ENCODE data around the gene NPEPPS.

The NPEPPS gene

DNA sequence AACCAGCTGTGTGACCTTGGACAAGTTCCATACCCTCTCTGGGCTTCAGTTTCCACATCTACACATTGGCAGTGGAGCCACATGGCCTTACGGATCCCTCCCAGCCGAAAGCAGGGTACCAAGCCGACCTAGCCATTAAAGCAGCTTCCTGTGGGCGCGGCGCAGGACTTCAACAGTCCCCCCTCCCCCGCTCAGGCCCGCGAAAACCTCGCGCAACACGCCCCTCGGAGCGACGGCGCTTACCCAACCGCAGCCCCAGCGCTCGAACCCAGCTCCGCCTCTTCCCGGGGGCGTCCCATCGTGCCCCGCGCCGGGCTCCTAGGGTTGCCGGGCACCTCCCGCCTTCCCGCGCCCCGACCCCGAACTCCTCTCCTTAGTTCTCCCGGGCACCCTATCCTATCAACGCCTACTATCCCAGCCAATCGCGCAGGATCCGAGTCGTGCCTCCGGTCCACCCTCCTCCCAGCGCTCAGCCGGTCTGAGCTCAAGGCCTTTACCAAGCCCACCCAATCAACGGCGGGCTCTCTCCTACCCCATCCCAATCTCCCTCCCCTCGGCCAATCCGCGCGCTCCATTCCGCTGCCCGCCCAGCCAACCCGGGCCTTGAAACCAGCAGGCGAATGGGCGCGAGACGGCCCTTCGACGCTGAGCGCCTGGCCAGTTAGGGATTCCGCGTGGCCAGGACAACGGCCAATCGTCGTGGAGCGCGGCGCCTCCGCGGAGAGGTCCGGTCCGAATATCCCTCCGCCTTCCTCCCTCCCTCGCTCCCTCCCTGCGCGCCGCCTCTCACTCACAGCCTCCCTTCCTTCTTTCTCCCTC lies 118.5 kb downstream of the NPEPPS start, which contains the start of gene KPNB1:
KPNB1 (plus strand) TSS at position 767 of the 819 bp plus-strand sequence. CDS start 326 bp downstream, outside the sequence.
- in situ Hi-C loops (cut with HindIII; ENCODE audit: low pct_unique_long_range_greater_than_20kb, low sequenced_read_pairs) = no loop called here
- DNase-seq (ENCODE audit: low read depth in 1 of 2, low spot score in 1 of 2) = peak; percentile 90 to 100
- 0 out of 2 replicates have a peak, but pooled peaks have one; percentile 20 for TF ChIP-seq JUND (IDR thresholded peaks at IDR 0.05; ENCODE audit: low read depth)

DNA sequence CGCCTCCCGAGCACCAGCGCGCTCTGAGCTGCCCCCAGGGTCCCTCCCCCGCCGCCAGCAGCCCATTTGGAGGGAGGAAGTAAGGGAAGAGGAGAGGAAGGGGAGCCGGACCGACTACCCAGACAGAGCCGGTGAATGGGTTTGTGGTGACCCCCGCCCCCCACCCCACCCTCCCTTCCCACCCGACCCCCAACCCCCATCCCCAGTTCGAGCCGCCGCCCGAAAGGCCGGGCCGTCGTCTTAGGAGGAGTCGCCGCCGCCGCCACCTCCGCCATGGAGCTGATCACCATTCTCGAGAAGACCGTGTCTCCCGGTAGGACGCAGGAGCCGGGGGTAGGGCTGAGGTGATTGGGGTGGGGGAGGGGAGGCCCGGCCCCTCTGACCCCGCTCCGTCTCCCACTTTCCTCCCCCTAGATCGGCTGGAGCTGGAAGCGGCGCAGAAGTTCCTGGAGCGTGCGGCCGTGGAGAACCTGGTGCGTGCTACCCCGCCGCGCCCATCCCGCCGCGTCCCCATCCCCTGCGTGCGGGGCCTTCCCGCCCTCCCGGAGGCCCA lies 119.1 kb downstream of the NPEPPS start:
- no peak for TF ChIP-seq JUND (IDR thresholded peaks at IDR 0.05; ENCODE audit: low read depth)
- DNase-seq (ENCODE audit: low read depth in 1 of 2, low spot score in 1 of 2) = no peak
- in situ Hi-C loops (cut with HindIII; ENCODE audit: low pct_unique_long_range_greater_than_20kb, low sequenced_read_pairs) = no loop called here

- in situ Hi-C loops (cut with HindIII; ENCODE audit: low pct_unique_long_range_greater_than_20kb, low sequenced_read_pairs) = no loop called here
- DNase-seq (ENCODE audit: low read depth in 1 of 2, low spot score in 1 of 2) = peak; percentile 93 to 99
- TF ChIP-seq JUND (IDR thresholded peaks at IDR 0.05; ENCODE audit: low read depth) = no peak
These were observed 119.9 kb downstream of the NPEPPS start for GRCh38 chr17:47650525-47651522.

- no peak for TF ChIP-seq JUND (IDR thresholded peaks at IDR 0.05; ENCODE audit: low read depth)
- in situ Hi-C loops (cut with HindIII; ENCODE audit: low pct_unique_long_range_greater_than_20kb, low sequenced_read_pairs) = no loop called here
- DNase-seq (ENCODE audit: low read depth in 1 of 2, low spot score in 1 of 2) = no peak
These were observed 120.8 kb downstream of the NPEPPS start for GRCh38 chr17:47651704-47652103.

- in situ Hi-C loops (cut with HindIII; ENCODE audit: low pct_unique_long_range_greater_than_20kb, low sequenced_read_pairs) = no loop called here
These were observed 121.7 kb downstream of the NPEPPS start for GRCh38 chr17:47652570-47652969.

GRCh38 chr17:47653442-47653841 lies 122.5 kb downstream of the NPEPPS start:
- no peak for TF ChIP-seq JUND (IDR thresholded peaks at IDR 0.05; ENCODE audit: low read depth)
- in situ Hi-C loops (cut with HindIII; ENCODE audit: low pct_unique_long_range_greater_than_20kb, low sequenced_read_pairs) = no loop called here

More at GRCh38 chr17:47652570-47652969, 121.7 kb downstream of the NPEPPS start:
- DNase-seq (ENCODE audit: low read depth in 1 of 2, low spot score in 1 of 2) = peak in 1 of 2 experiments; percentile 21
- TF ChIP-seq JUND (IDR thresholded peaks at IDR 0.05; ENCODE audit: low read depth) = no peak

DNA sequence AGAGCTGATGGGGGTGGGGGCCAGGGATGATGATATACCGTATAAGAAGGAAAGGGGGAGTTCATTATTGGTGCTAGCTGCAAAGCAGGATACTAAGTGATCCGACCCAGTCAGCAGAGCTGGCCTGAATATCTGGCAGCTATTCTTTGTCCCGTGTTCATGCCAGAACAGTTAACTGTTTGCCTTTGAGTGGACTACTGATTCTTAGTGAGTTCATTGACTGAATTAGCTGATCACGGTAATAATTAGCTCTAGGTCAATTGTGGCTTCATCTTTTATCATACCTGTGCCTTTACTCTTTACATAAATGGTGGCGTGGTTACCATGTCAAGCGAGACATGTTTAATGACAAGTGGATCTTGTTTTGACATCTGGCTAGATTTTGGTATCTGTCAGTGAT lies 124.1 kb downstream of the NPEPPS start:
- in situ Hi-C loops (cut with HindIII; ENCODE audit: low pct_unique_long_range_greater_than_20kb, low sequenced_read_pairs) = no loop called here
- TF ChIP-seq JUND (IDR thresholded peaks at IDR 0.05; ENCODE audit: low read depth) = no peak
- DNase-seq (ENCODE audit: low read depth in 1 of 2, low spot score in 1 of 2) = no peak

More at GRCh38 chr17:47653442-47653841, 122.5 kb downstream of the NPEPPS start:
- no peak for DNase-seq (ENCODE audit: low read depth in 1 of 2, low spot score in 1 of 2)

GRCh38 chr17:47660064-47660492 lies 129.2 kb downstream of the NPEPPS start:
- no peak for DNase-seq (ENCODE audit: low read depth in 1 of 2, low spot score in 1 of 2)
- TF ChIP-seq JUND (IDR thresholded peaks at IDR 0.05; ENCODE audit: low read depth) = no peak
- in situ Hi-C loops (cut with HindIII; ENCODE audit: low pct_unique_long_range_greater_than_20kb, low sequenced_read_pairs) = no loop called here

GRCh38 chr17:47663912-47664623 lies 133.2 kb downstream of the NPEPPS start:
- in situ Hi-C loops (cut with HindIII; ENCODE audit: low pct_unique_long_range_greater_than_20kb, low sequenced_read_pairs) = no loop called here
- TF ChIP-seq JUND (IDR thresholded peaks at IDR 0.05; ENCODE audit: low read depth) = no peak
- peak; percentile 51 to 77 for DNase-seq (ENCODE audit: low read depth in 1 of 2, low spot score in 1 of 2)

GRCh38 chr17:47664624-47664941 lies 133.7 kb downstream of the NPEPPS start:
- no peak for DNase-seq (ENCODE audit: low read depth in 1 of 2, low spot score in 1 of 2)
- TF ChIP-seq JUND (IDR thresholded peaks at IDR 0.05; ENCODE audit: low read depth) = no peak
- in situ Hi-C loops (cut with HindIII; ENCODE audit: low pct_unique_long_range_greater_than_20kb, low sequenced_read_pairs) = no loop called here

DNA sequence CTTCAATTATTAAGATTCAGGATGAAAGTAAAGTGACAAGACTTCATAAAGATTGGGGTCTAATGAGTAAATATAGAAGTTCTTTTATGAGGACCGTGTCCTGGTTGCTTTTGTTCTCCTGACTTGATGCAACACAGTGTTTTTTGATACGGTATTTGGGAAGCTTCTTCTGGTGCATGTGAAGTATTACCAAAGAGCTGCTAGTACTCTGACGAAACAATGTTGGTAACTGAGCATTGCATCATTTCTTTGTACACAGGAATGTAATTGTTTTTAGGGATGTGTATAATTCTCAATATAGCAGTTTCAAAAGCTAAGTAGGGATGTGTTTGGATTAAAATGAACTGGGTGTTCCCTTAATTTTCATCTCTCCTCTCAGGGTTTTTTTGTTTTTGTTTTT lies 134.7 kb downstream of the NPEPPS start:
- TF ChIP-seq JUND (IDR thresholded peaks at IDR 0.05; ENCODE audit: low read depth) = no peak
- no peak for DNase-seq (ENCODE audit: low read depth in 1 of 2, low spot score in 1 of 2)
- in situ Hi-C loops (cut with HindIII; ENCODE audit: low pct_unique_long_range_greater_than_20kb, low sequenced_read_pairs) = no loop called here

GRCh38 chr17:47669081-47669480 lies 138.2 kb downstream of the NPEPPS start:
- DNase-seq (ENCODE audit: low read depth in 1 of 2, low spot score in 1 of 2) = no peak
- TF ChIP-seq JUND (IDR thresholded peaks at IDR 0.05; ENCODE audit: low read depth) = no peak
- in situ Hi-C loops (cut with HindIII; ENCODE audit: low pct_unique_long_range_greater_than_20kb, low sequenced_read_pairs) = no loop called here

Measured in T47D (cell line).